Cardiac fibroblast (primary cell): ENCODE measurements around the gene C19orf53.
"Not testable (repeated sequence)": the region's sequence is repeated elsewhere in the genome, so short reads cannot be mapped to it uniquely, and the experiment has no call there.

Experiments
- DNase-seq, 2 donors: peaks; one replicate each; pipeline versions ENCODE4 v3.0.0 to v3.0.0-alpha.2; 2010; ENCODE audit warnings: low read depth in 2 of 2
- H3K4me3 ChIP-seq, 2 donors: replicated peaks in 1 of 2; 1 replicate in 1 of 2; 2 replicates in 1 of 2; pipeline ENCODE4 v1.5.1; 2011; ENCODE audit warnings: low read depth in 2 of 2, low read length in 2 of 2, mild to moderate bottlenecking in 2 of 2, moderate library complexity in 1 of 2
- CTCF ChIP-seq: IDR thresholded peaks from one replicate; pipeline ENCODE4 v1.5.1; 2011; ENCODE audit warnings: low read depth, mild to moderate bottlenecking, low read length, inconsistent platforms

Gene C19orf53

GRCh38 chr19:13751436-13751835 is 22.8 kb upstream of the C19orf53 start:
- no peak overlapping the region for H3K4me3 ChIP-seq
- TF ChIP-seq CTCF = no peak
- DNase-seq = no peak

DNA sequence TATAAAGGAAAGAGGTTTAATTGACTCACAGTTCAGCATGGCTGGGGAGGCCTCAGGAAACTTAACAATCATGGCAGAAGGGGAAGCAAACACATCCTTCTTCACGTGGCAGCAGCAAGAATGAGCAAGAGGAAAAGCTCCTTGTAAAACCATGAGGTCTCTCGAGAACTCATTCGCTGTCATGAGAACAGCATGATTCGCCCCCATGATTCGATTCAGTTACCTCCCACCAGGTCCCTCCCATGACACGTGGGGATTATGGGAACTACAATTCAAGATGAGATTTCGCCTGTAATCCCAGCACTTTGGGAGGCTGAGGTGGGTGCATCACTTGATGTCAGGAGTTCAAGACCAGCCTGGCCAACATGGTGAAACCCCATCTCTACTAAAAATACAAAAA is 20.6 kb upstream of the C19orf53 start:
- H3K4me3 ChIP-seq = not testable (repeated sequence)
- DNase-seq = peak in 1 of 2 donors; percentile 20

DNA sequence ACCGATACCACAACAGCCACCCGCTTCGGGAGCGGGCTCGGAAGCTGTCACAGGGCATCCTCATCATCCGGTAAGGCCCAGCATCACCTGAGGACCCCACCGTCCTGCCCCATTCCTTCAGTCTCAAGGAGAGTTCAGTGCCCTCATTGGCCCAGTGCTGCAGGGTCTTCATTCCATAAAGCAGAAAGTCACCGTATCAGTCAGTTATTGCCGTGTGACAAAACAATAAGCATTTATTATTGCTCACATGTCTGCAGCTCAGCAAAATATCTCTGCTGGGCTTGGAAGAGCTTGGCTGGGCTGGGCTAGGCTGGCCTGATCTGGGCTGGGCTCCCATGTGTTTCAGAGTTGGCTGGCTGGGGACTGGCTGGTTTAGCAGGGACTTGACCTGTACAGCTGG is 18.0 kb upstream of the C19orf53 start:
- H3K4me3 ChIP-seq = no peak overlapping the region
- TF ChIP-seq CTCF = no peak
- no peak for DNase-seq

- H3K4me3 ChIP-seq = no peak overlapping the region
- TF ChIP-seq CTCF = no peak
- no peak for DNase-seq
Observed at GRCh38 chr19:13757805-13758772, 16.2 kb upstream of the C19orf53 start.

DNA sequence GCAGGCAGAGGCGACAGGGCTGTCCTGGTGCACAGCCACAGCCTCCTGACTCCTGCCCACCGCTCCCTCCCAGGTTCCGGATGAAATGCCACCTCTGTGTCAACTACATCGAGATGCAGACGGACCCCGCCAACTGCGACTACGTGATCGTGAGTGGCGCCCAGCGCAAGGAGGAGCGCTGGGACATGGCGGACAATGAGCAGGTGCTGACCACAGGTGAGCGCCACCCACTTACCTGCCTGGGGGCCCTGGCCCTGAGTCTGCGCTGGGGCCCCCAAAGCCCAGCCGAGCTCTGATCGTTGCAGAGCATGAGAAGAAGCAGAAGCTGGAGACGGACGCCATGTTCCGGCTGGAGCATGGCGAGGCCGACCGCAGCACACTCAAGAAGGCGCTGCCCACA is 15.5 kb upstream of the C19orf53 start:
- no peak overlapping the region for H3K4me3 ChIP-seq
- TF ChIP-seq CTCF = no peak
- DNase-seq = no peak

DNA sequence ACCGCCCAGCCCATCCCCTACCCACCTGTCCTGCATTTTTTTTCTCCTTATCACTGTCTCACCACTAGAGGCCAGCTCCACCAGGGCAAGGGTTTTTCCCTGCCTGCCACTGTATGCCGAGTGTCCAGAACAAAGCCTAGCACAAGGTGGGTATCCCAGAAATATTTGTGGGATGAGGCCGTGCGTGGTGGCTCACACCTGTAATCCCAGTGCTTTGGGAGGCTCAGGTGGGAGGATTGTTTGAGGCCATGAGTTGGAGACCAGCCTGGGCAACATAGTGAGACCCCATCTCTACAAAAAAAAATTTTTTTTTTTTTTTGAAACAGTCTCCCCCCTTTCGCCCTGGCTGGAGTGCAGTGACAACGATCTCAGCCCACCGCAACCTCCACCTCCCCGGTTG is 12.8 kb upstream of the C19orf53 start:
- no peak for DNase-seq
- H3K4me3 ChIP-seq = no peak overlapping the region
- no peak for TF ChIP-seq CTCF

- no peak for DNase-seq
- TF ChIP-seq CTCF = no peak
- H3K4me3 ChIP-seq = no peak overlapping the region
Observed at GRCh38 chr19:13762635-13763235, 11.5 kb upstream of the C19orf53 start.
